Breast epithelium (tissue), 4 donors: ENCODE results near the gene PDIA5. TPM values are rescaled to one million over a fixed set of nuclear protein-coding genes. Genes with fewer than 3 reads are reported as not detected.

Experiments used
- DNase-seq, 2 donors: peaks; one replicate each; pipeline ENCODE4 v3.0.0-alpha.2; 2019; ENCODE audit warnings: low spot score in 2 of 2
- H3K27ac ChIP-seq, 2 donors: fragments of 200-600 bp; sonication (generic) in 1 of 2; one replicate each; pipeline ENCODE4 v1.5.1; 2016 to 2019; ENCODE audit warnings: mild to moderate bottlenecking in 1 of 2
- H3K27me3 ChIP-seq, 2 donors: fragments of 200-600 bp; sonication (generic) in 1 of 2; one replicate each; pipeline versions ENCODE4 v1.5.1 to v1.6.0; 2017 to 2019; ENCODE audit warnings: control low read depth in 1 of 2, mild to moderate bottlenecking in 1 of 2
- H3K36me3 ChIP-seq: fragments of 200-600 bp; one replicate; pipeline ENCODE4 v1.5.1; 2019
- H3K4me1 ChIP-seq, 2 donors: fragments of 200-600 bp; sonication (generic); one replicate each; pipeline ENCODE4 v1.5.1; 2016 to 2019; ENCODE audit warnings: control low read depth in 1 of 2
- H3K4me3 ChIP-seq, 3 donors: fragments of 200-600 bp; sonication (generic); 1 replicate in 2 of 3; 2 replicates in 1 of 3; pipeline ENCODE4 v1.5.1; 2016 to 2019; ENCODE audit warnings: mild to moderate bottlenecking in 3 of 3, moderate library complexity in 2 of 3
- H3K9me3 ChIP-seq, 2 donors: fragments of 200-600 bp; sonication (generic) in 1 of 2; one replicate each; pipeline ENCODE4 v1.5.1; 2016 to 2019; ENCODE audit warnings: control low read depth in 1 of 2
- POLR2A ChIP-seq: fragments of 450-650 bp; IDR thresholded peaks from one replicate; pipeline ENCODE4 v1.6.1; 2016; ENCODE audit warnings: antibody characterized with exemption, mild to moderate bottlenecking, moderate library complexity
- POLR2AphosphoS5 ChIP-seq, 3 donors: sonication (generic); formaldehyde crosslinking; IDR thresholded peaks; one replicate each; pipeline ENCODE4 v1.6.1; 2017; ENCODE audit warnings: antibody characterized with exemption in 3 of 3
- intact Hi-C: fragments of 100-400 bp; cut with DNase I; formaldehyde crosslinking; loops from one replicate; pipeline ENCODE4 v1.15.1; 2023; ENCODE audit warnings: low total_unique reads
- total RNA-seq, 3 donors: library from RNA; depleted of rRNA; stranded (reverse); fragments of >200 nt; gene quantifications; one replicate each; pipeline ENCODE4 v1.1.0, GENCODE V29; 2016
- TF ChIP-seq, protein P1 (sequence below), 3 donors: fragments of 450-650 bp; IDR thresholded peaks; one replicate each; pipeline ENCODE4 v1.5.1; 2016 to 2017; ENCODE audit warnings: antibody characterized with exemption in 3 of 3, mild to moderate bottlenecking in 3 of 3, moderate library complexity in 3 of 3

Gene PDIA5
- total RNA-seq, 3 donors from 2014 or later = 10.7 to 26.5 (median 11.0) TPM

DNA sequence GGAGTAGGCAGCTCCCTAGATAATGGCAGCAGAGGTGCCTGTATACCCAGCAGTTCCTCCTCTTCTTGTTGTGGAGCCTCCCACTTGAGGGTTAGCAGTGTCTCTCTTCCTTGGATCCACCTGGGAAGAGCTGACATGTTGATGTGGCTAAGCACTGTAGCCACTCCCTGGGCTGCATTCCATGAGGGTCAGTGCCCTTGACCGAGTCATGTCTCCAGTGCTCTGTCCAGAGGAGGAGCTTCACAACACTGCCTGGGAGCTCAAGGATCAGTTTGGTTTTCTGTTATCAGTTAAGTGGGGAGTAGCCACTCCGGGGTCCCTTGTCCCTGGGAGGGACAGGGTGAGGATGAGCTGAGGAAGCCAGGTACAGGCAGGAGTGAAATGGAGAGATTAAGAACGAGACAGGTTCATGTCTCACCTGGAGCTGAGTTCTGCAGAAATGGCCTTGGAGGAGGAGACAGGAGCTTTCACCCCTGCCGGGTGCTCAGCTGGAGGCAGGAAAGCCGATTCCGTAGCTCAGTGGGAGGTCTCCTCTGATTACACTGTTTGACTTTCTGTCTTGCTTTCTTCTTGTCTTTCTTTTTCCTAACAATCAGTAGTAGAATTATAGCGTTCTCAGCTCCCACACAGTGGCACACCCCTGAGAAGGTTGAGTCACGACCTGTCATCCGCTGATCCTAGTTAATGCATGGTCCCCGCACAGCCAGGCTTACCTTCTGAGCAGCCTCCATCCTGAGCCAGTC, 77.0 kb downstream of the PDIA5 start:
- H3K36me3 ChIP-seq = no peaks in the 10 kb centered on the region

GRCh38 chr3:123147754-123148535, 81.1 kb downstream of the PDIA5 start:
- intact Hi-C loops = no loop called here
- peaks cover 5% of the 10 kb centered on the region for H3K36me3 ChIP-seq
- no peak for TF ChIP-seq POLR2AphosphoS5 (IDR thresholded peaks at IDR 0.05)
- TF ChIP-seq, protein P1, sequence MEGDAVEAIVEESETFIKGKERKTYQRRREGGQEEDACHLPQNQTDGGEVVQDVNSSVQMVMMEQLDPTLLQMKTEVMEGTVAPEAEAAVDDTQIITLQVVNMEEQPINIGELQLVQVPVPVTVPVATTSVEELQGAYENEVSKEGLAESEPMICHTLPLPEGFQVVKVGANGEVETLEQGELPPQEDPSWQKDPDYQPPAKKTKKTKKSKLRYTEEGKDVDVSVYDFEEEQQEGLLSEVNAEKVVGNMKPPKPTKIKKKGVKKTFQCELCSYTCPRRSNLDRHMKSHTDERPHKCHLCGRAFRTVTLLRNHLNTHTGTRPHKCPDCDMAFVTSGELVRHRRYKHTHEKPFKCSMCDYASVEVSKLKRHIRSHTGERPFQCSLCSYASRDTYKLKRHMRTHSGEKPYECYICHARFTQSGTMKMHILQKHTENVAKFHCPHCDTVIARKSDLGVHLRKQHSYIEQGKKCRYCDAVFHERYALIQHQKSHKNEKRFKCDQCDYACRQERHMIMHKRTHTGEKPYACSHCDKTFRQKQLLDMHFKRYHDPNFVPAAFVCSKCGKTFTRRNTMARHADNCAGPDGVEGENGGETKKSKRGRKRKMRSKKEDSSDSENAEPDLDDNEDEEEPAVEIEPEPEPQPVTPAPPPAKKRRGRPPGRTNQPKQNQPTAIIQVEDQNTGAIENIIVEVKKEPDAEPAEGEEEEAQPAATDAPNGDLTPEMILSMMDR (IDR thresholded peaks at IDR 0.05) = no peak
- no peak for TF ChIP-seq POLR2A
- H3K4me1 ChIP-seq = no peaks in the 10 kb centered on the region
- H3K27ac ChIP-seq = no peak overlapping the region
- DNase-seq = no peak
- no peaks in the 10 kb centered on the region for H3K9me3 ChIP-seq
- no peak overlapping the region for H3K4me3 ChIP-seq
- no peaks in the 10 kb centered on the region for H3K27me3 ChIP-seq

More for the DNA sequence above, 77.0 kb downstream of the PDIA5 start:
- TF ChIP-seq POLR2AphosphoS5 (IDR thresholded peaks at IDR 0.05) (no peak), POLR2A (no peak)
- TF ChIP-seq, protein P1 (IDR thresholded peaks at IDR 0.05) = no peak
- Histone ChIP-seq H3K27ac (no peak overlapping the region), H3K4me1 (no peaks in the 10 kb centered on the region), H3K27me3 (no peaks in the 10 kb centered on the region), H3K9me3 (no peaks in the 10 kb centered on the region), H3K4me3 (no peak overlapping the region)
- no peak for DNase-seq
- intact Hi-C loops = no loop called here

- intact Hi-C loops = no loop called here
- Histone ChIP-seq H3K36me3 (peaks cover 5% of the 10 kb centered on the region), H3K4me3 (no peak overlapping the region), H3K27ac (no peak overlapping the region), H3K9me3 (no peaks in the 10 kb centered on the region), H3K27me3 (no peaks in the 10 kb centered on the region), H3K4me1 (no peaks in the 10 kb centered on the region)
- DNase-seq = no peak
- TF ChIP-seq POLR2AphosphoS5 (IDR thresholded peaks at IDR 0.05) (no peak), POLR2A (no peak)
- TF ChIP-seq, protein P1 (IDR thresholded peaks at IDR 0.05) = no peak
These were observed 81.9 kb downstream of the PDIA5 start for GRCh38 chr3:123148772-123149171.

GRCh38 chr3:123149525-123149924, 82.7 kb downstream of the PDIA5 start:
- no peak overlapping the region for H3K27ac ChIP-seq
- no peak overlapping the region for H3K4me3 ChIP-seq
- H3K4me1 ChIP-seq = no peaks in the 10 kb centered on the region
- no peaks in the 10 kb centered on the region for H3K9me3 ChIP-seq
- TF ChIP-seq, protein P1 (IDR thresholded peaks at IDR 0.05) = no peak
- TF ChIP-seq POLR2AphosphoS5 (IDR thresholded peaks at IDR 0.05) = no peak
- TF ChIP-seq POLR2A = no peak
- intact Hi-C loops = no loop called here
- no peaks in the 10 kb centered on the region for H3K27me3 ChIP-seq
- H3K36me3 ChIP-seq = peaks cover 5% of the 10 kb centered on the region
- no peak for DNase-seq
